ENCODE measurements around the gene ARPC4. TPM values are rescaled to one million over a fixed set of nuclear protein-coding genes. Genes with fewer than 3 reads are reported as not detected.

Gene ARPC4
- total and polyA plus RNA-seq, 8 donors, result 45.5 to 180 (median 123) TPM

GRCh38 chr3:9855594-9855993 is 62.7 kb downstream of the ARPC4 start:
- TF ChIP-seq CTCF (IDR thresholded peaks at IDR 0.05), result no peak
- 94 to 100% (median 99%) methylated on average over 1 to 3 of the region's 3 CpGs for WGBS, 5 donors
- no peak overlapping the region for H3K4me3 ChIP-seq
- H3K27ac ChIP-seq, result no peak overlapping the region
- no peaks in the 10 kb centered on the region for H3K36me3 ChIP-seq
- H3K27me3 ChIP-seq, result no peaks in the 10 kb centered on the region
- DNase-seq, result no peak
- no peaks in the 10 kb centered on the region for H3K9me3 ChIP-seq
- H3K4me1 ChIP-seq, result peaks cover 0 to 10% (median 0%) of the 10 kb centered on the region in 4 donors
- intact Hi-C loops (cut with DNase I; ENCODE audit: low total_unique reads), result no loop called here

Other genes with a start within 250 kb of the ARPC4 start
- gene LHFPL4, start 239.3 kb upstream of the ARPC4 start, total RNA-seq, result under 1 TPM in 2 of 5 donors, not detected in 3; 0.43 to 0.92 TPM
- gene LHFPL4, start 239.3 kb upstream of the ARPC4 start, polyA plus RNA-seq, result under 1 TPM in 2 of 3 donors, not detected in 1; 0.06 to 0.08 TPM
- 100 to 1,000 TPM in 1 of 5 donors, 10 to 100 TPM in 3, under 1 TPM in 1; 0.58 to 103 (median 35.2) TPM for gene MTMR14, start 143.6 kb upstream of the ARPC4 start, total RNA-seq
- gene MTMR14, start 143.6 kb upstream of the ARPC4 start, polyA plus RNA-seq, result 10 to 100 TPM; 18.6 to 30.7 (median 22.9) TPM
- not detected for gene CPNE9, start 89.2 kb upstream of the ARPC4 start, total RNA-seq
- gene CPNE9, start 89.2 kb upstream of the ARPC4 start, polyA plus RNA-seq, result under 1 TPM in 2 of 3 donors, not detected in 1; 0.10 to 0.19 TPM
- 10 to 100 TPM in 4 of 5 donors, 1 to 10 TPM in 1; 7.5 to 53.6 (median 15.1) TPM for gene BRPF1, start 61.3 kb upstream of the ARPC4 start, total RNA-seq
- 1 to 10 TPM; 4.1 to 5.6 (median 4.6) TPM for gene BRPF1, start 61.3 kb upstream of the ARPC4 start, polyA plus RNA-seq
- gene OGG1, start 43.1 kb upstream of the ARPC4 start, total RNA-seq, result 10 to 100 TPM in 4 of 5 donors, 1 to 10 TPM in 1; 7.6 to 54.5 (median 22.0) TPM
- 10 to 100 TPM; 12.4 to 20.0 (median 15.1) TPM for gene OGG1, start 43.1 kb upstream of the ARPC4 start, polyA plus RNA-seq
- 10 to 100 TPM; 14.3 to 61.1 (median 27.4) TPM for gene CAMK1, start 23.1 kb upstream of the ARPC4 start, total RNA-seq
- gene CAMK1, start 23.1 kb upstream of the ARPC4 start, polyA plus RNA-seq, result 10 to 100 TPM; 22.9 to 37.2 (median 23.2) TPM
- gene TADA3, start 609 bp upstream of the ARPC4 start, total RNA-seq, result 10 to 100 TPM; 29.2 to 62.6 (median 31.2) TPM
- gene TADA3, start 609 bp upstream of the ARPC4 start, polyA plus RNA-seq, result 10 to 100 TPM; 36.4 to 62.0 (median 61.0) TPM
- 100 to 1,000 TPM in 4 of 5 donors, 10 to 100 TPM in 1; 50.3 to 593 (median 210) TPM for gene TTLL3, start 17.2 kb downstream of the ARPC4 start, total RNA-seq
- 10 to 100 TPM in 1 of 3 donors, 1 to 10 TPM in 2; 6.7 to 34.0 (median 7.8) TPM for gene TTLL3, start 17.2 kb downstream of the ARPC4 start, polyA plus RNA-seq
- 10 to 100 TPM in 4 of 5 donors, 1 to 10 TPM in 1; 6.4 to 62.9 (median 19.3) TPM for gene RPUSD3, start 50.9 kb downstream of the ARPC4 start, total RNA-seq
- 10 to 100 TPM; 28.0 to 30.9 (median 30.5) TPM for gene RPUSD3, start 50.9 kb downstream of the ARPC4 start, polyA plus RNA-seq
- gene CIDEC, start 87.2 kb downstream of the ARPC4 start, total RNA-seq, result 1 to 10 TPM in 3 of 5 donors, not detected in 2; 1.5 to 3.3 (median 2.3) TPM
- gene CIDEC, start 87.2 kb downstream of the ARPC4 start, polyA plus RNA-seq, result 10 to 100 TPM in 1 of 3 donors, 1 to 10 TPM in 1, under 1 TPM in 1; 0.63 to 21.4 (median 1.7) TPM
- gene JAGN1, start 97.5 kb downstream of the ARPC4 start, total RNA-seq, result 10 to 100 TPM in 3 of 5 donors, 1 to 10 TPM in 1, not detected in 1; 9.4 to 28.4 (median 20.7) TPM
- 10 to 100 TPM; 26.5 to 56.6 (median 37.7) TPM for gene JAGN1, start 97.5 kb downstream of the ARPC4 start, polyA plus RNA-seq
- 100 to 1,000 TPM in 2 of 5 donors, 10 to 100 TPM in 3; 11.4 to 301 (median 60.1) TPM for gene IL17RE, start 109.8 kb downstream of the ARPC4 start, total RNA-seq
- 10 to 100 TPM; 10.3 to 22.0 (median 13.0) TPM for gene IL17RE, start 109.8 kb downstream of the ARPC4 start, polyA plus RNA-seq
- 100 to 1,000 TPM in 3 of 5 donors, 10 to 100 TPM in 2; 20.1 to 284 (median 111) TPM for gene IL17RC, start 124.0 kb downstream of the ARPC4 start, total RNA-seq
- 10 to 100 TPM; 24.2 to 40.6 (median 25.5) TPM for gene IL17RC, start 124.0 kb downstream of the ARPC4 start, polyA plus RNA-seq
- gene CRELD1, start 140.8 kb downstream of the ARPC4 start, total RNA-seq, result 10 to 100 TPM in 4 of 5 donors, 1 to 10 TPM in 1; 6.2 to 71.5 (median 23.9) TPM
- 10 to 100 TPM in 2 of 3 donors, 1 to 10 TPM in 1; 7.5 to 52.3 (median 21.6) TPM for gene CRELD1, start 140.8 kb downstream of the ARPC4 start, polyA plus RNA-seq
- gene PRRT3, start 159.3 kb downstream of the ARPC4 start, total RNA-seq, result 10 to 100 TPM in 1 of 5 donors, 1 to 10 TPM in 2, under 1 TPM in 2; 0.58 to 31.6 (median 5.4) TPM
- gene PRRT3, start 159.3 kb downstream of the ARPC4 start, polyA plus RNA-seq, result under 1 TPM; 0.44 to 0.92 (median 0.80) TPM
- 10 to 100 TPM; 10.5 to 71.0 (median 34.1) TPM for gene EMC3, start 193.8 kb downstream of the ARPC4 start, total RNA-seq
- 10 to 100 TPM; 32.2 to 54.4 (median 38.3) TPM for gene EMC3, start 193.8 kb downstream of the ARPC4 start, polyA plus RNA-seq
- 10 to 100 TPM in 1 of 5 donors, 1 to 10 TPM in 4; 1.3 to 21.1 (median 6.1) TPM for gene FANCD2, start 233.4 kb downstream of the ARPC4 start, total RNA-seq
- 1 to 10 TPM in 2 of 3 donors, under 1 TPM in 1; 0.61 to 6.3 (median 5.3) TPM for gene FANCD2, start 233.4 kb downstream of the ARPC4 start, polyA plus RNA-seq